Adrenal gland (tissue), 5 donors: ENCODE data around the gene CPED1.
"Not testable (repeated sequence)": the region's sequence is repeated elsewhere in the genome, so short reads cannot be mapped to it uniquely, and the experiment has no call there.

Source experiments
- CTCF ChIP-seq, 6 experiments: fragments of 450-650 bp in 4 of 6; fragments of 200-600 bp in 2 of 6; sonication (generic) in 1 of 6; IDR thresholded peaks; 1 replicate in 5 of 6; 2 replicates in 1 of 6; pipeline versions ENCODE4 v1.5.1 to v1.8.0; 2016 to 2021; ENCODE audit warnings: antibody characterized with exemption in 6 of 6, mild to moderate bottlenecking in 2 of 6, moderate library complexity in 1 of 6
- POLR2A ChIP-seq, 2 donors: fragments of 450-650 bp; IDR thresholded peaks; one replicate each; pipeline ENCODE4 v1.6.1; 2017; ENCODE audit warnings: antibody characterized with exemption in 2 of 2, mild to moderate bottlenecking in 2 of 2, moderate library complexity in 1 of 2
- donor health status: DM: no; HTN: no; CAD: no.

DNA sequence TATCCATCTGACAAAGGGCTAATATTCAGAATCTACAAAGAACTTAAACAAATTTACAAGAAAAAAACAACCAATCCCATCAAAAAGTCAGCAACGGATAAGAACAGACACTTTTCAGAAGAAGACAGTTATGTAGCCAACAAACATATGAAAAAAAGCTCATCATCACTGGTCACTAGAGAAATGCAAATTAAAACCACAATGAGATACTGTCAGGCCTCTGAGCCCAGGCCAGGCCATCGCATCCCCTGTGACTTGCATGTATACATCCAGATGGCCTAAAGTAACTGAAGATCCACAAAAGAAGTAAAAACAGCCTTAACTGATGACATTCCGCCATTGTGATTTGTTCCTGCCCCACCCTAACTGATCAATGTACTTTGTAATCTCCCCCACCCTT, 326.7 kb downstream of the CPED1 start:
- not testable (repeated sequence) for TF ChIP-seq POLR2A, CTCF (IDR thresholded peaks at IDR 0.05)
